HG03520 (cell line): Measurements from ENCODE around the gene RAB44.

ENCODE experiments used
- ATAC-seq: cut with Tn5 transposase; IDR thresholded peaks from one replicate; pipeline ENCODE4 v1.9.1; 2021; ENCODE audit warnings: mild to moderate bottlenecking, moderate library complexity; ENCODE audit not compliant: unreplicated experiment

RAB44 gene

GRCh38 chr6:36685166-36685924 lies 12.3 kb upstream of the RAB44 start:
- no peak for ATAC-seq

GRCh38 chr6:36685926-36686667 lies 11.5 kb upstream of the RAB44 start:
- no peak for ATAC-seq

GRCh38 chr6:36686668-36687513 lies 10.7 kb upstream of the RAB44 start:
- no peak for ATAC-seq

GRCh38 chr6:36688063-36688738 lies 9.4 kb upstream of the RAB44 start:
- no peak for ATAC-seq

GRCh38 chr6:36688739-36689075 lies 8.9 kb upstream of the RAB44 start:
- ATAC-seq = no peak

GRCh38 chr6:36691011-36691410 lies 6.6 kb upstream of the RAB44 start:
- ATAC-seq = no peak

- no peak for ATAC-seq
Observed at GRCh38 chr6:36691612-36692011, 6.0 kb upstream of the RAB44 start.

- ATAC-seq = no peak
Observed at GRCh38 chr6:36692220-36692619, 5.4 kb upstream of the RAB44 start.

GRCh38 chr6:36692861-36693702 lies 4.5 kb upstream of the RAB44 start:
- ATAC-seq = no peak

- ATAC-seq = no peak
Observed at GRCh38 chr6:36694616-36695015, 3.0 kb upstream of the RAB44 start.

- no peak for ATAC-seq
Observed at GRCh38 chr6:36695414-36695813, 2.2 kb upstream of the RAB44 start.

GRCh38 chr6:36698196-36698595 lies 570 bp downstream of the RAB44 start:
- ATAC-seq = no peak

- ATAC-seq = no peak
Observed at GRCh38 chr6:36698871-36699271, 1.2 kb downstream of the RAB44 start.

GRCh38 chr6:36699348-36699747 lies 1.7 kb downstream of the RAB44 start:
- ATAC-seq = no peak

GRCh38 chr6:36700071-36700812 lies 2.6 kb downstream of the RAB44 start:
- ATAC-seq = no peak

GRCh38 chr6:36700831-36701230 lies 3.2 kb downstream of the RAB44 start:
- no peak for ATAC-seq

- ATAC-seq = no peak
Observed at GRCh38 chr6:36701401-36701991, 3.9 kb downstream of the RAB44 start.

- ATAC-seq = no peak
Observed at GRCh38 chr6:36702656-36703055, 5.0 kb downstream of the RAB44 start.

- no peak for ATAC-seq
Observed at GRCh38 chr6:36703081-36703606, 5.5 kb downstream of the RAB44 start.
